Endothelial cell of umbilical vein (primary cell): ENCODE results near the gene PGP.

Experiments
- POLR2A ChIP-seq: IDR thresholded peaks from 2 replicates; pipeline ENCODE4 v1.6.1; 2012; ENCODE audit warnings: low read depth, mild to moderate bottlenecking, control low read depth, low read length
- POLR2AphosphoS5 ChIP-seq: IDR thresholded peaks from 2 replicates; pipeline ENCODE4 v1.6.1; 2012; ENCODE audit warnings: low read depth, mild to moderate bottlenecking, control low read depth, low read length, moderate library complexity; ENCODE audit not compliant: insufficient read depth

GRCh38 chr16:2186505-2186904, 28.1 kb downstream of the PGP start:
- no peak for TF ChIP-seq POLR2AphosphoS5
- TF ChIP-seq POLR2A: no peak
